Daoy (cell line): ENCODE results near the gene TMEM9B. TPM values are rescaled to one million over a fixed set of nuclear protein-coding genes. Genes with fewer than 3 reads are reported as not detected.
A peak's percentile ranks its signal among the peaks of the same experiment; 100 is the strongest.
"Not testable (repeated sequence)": the region's sequence is repeated elsewhere in the genome, so short reads cannot be mapped to it uniquely, and the experiment has no call there.

Experiments used
- DNase-seq: peaks from one replicate; pipeline ENCODE4 v3.0.0-alpha.2; 2015; ENCODE audit warnings: low read depth
- total RNA-seq: library from RNA; depleted of rRNA; stranded (reverse); fragments of >200 nt; shearing (Covaris generic); gene quantifications from 2 replicates; pipeline ENCODE4 v1.2.3, GENCODE V29; 2014

The TMEM9B gene
- total RNA-seq, 1 experiment from 2014 or later, result 37.9 TPM

DNA sequence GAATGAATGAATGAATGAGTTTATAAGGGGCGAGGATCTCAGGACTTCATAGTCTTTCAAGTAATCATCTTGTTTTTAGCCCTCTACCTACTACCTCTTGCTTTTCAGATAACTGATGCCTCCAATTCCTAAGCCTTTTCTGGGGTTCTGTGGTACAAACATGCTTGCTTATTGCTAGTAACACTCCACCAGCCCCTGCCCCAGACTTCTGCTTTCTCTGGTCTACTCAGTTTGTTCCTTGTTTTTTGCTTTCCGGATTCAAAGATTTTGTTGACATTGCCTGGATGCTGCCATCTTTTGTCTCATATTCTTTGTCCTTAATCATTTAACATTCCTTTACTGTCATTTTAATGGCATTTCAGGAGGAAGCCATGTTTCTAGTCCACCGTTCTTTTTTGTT is 8.9 kb upstream of the TMEM9B start:
- DNase-seq, result no peak

DNA sequence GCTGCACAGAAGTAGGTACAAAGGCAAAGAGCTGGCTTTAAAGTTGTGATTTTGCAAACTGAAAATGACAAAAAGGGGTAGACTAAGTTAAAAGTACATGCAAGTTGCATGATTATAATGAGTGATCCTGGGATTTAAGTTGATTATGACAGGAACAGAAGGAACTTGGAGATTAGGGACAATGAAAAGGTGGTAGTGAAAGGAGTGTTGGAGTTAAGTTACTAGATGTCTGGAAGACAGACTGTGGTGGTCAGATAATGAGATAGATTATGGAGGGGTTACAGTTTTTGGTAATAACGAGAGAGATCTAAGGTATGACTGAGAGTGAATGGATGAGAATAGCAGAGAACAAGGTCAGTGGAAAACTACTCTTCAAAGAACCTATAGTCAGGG is 7.7 kb upstream of the TMEM9B start:
- no peak for DNase-seq

DNA sequence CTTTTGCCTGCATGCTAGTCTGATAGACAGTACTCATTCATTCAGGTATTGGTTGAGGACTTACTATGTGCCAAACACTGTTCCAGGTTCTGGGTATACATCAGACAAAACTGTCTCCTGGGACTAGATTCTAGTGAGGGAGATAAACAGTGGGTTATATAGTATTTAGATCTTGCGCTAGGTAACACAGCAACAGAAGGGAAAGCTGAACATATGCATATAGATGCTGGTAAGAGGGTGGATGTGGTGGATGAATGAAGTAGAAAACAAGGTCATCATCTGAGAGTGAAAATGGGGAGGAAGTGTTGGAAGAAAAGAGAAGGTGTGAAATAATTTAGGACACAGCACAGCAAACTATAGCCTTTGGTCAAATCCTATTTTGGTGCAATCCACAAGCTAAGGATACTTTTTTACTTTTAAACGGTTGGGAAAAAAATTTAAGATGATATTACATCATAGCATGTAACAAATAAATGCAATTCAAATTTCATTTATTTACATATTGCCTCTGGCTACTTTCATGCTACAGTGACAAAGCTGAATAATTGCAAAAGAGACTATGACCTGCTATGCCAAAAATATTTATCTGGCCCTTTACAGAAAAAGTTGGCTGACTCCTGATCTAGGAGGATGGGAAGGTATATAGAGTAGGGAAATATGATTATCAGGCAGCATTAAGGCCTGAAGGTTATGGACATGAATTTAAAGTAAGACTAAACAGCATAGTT is 7.1 kb upstream of the TMEM9B start:
- no peak for DNase-seq

DNA sequence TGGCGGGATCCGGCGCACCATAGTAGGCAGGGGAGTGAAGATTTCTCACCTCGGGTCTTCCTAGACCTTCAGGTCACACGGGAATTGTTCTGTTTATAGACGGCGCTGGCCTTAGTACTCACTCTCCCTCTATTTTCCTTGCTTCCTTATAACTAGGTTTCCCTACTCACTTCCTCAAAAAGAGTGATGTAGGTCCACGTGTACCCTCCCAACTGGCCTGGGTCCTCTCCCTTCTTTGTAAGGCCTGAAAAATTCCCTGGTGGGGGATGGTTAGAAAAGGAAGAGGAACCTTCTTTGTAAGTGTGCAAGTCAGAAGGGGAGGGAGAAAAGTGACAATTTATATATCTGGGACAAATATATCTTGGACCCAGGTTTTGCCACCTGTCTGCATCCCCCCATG is 2.9 kb upstream of the TMEM9B start:
- no peak for DNase-seq

DNA sequence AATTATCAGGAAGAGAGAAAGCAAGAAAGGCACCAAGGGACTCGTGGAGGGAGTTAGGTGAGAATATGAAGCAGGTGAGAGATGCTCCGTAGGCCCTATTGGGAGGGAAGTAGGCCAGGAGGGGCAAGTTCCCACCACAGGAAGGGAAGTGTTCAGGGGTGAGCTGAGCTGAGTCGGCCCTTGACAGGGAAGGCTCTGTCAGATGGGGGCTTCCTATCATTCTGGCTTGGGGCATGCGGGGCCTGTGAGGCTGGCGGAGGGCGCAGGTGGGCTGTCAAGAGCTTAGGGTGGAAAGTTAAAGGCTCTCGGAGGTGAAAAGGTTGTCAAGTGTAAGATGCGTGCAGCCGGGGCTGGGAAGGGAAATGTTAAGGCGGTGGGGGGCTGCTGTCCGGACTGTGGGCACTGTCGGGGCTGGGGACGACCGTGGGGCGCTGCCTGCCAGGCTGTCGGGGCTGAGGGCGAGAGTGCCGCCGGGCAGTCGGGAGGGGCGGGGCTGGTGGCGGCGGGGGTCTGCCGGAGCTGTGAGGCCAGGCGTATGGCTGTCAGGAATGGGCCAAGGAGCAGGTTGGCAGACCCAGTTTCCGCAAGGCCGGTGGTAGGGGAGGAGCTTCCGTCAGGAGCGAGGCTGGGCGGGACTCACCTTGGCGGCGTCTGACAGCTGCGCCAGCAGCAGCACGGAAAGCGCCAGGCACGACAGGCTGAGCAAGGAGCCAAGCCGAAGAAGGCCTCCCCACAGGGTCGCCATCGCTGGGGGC is 496 bp downstream of the TMEM9B start:
- DNase-seq, result peak; percentile 82

DNA sequence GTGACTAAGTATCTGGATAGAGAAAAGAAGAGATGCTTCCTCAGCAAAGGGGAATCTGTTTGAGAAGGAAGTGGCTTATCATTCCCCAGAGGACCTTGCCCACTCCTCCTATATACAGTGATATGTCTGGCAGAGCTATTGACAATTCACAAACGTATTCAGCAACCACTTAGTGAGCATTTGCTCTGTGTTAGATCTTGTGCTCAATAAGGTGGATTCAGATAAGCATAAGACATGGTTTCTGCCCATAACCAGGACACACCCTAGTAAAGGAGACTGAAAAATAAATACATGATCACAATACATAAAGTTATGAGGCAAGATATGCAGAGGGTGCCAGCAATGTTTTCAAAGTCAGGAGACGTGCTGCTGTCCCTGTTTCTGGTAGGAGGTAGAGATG is 1.4 kb downstream of the TMEM9B start:
- DNase-seq, result no peak

DNA sequence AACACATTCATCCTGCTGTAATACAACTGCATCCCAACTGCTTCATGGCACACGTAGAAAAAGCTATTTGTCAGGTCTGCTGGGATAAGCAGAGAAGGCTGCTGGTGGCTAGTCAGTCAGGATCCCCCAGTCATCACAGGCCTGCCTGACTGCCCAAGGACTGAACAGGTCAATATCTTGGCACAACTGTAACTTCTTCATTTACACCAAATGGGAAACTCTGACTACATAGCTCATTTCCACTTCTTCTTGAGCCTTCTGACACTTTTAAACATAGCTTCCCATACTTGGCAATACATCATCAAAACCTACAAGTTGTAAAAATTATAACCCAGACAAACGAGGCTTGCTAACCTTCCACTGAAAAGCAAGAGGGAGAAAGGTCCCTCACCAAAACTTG is 2.8 kb downstream of the TMEM9B start:
- no peak for DNase-seq

DNA sequence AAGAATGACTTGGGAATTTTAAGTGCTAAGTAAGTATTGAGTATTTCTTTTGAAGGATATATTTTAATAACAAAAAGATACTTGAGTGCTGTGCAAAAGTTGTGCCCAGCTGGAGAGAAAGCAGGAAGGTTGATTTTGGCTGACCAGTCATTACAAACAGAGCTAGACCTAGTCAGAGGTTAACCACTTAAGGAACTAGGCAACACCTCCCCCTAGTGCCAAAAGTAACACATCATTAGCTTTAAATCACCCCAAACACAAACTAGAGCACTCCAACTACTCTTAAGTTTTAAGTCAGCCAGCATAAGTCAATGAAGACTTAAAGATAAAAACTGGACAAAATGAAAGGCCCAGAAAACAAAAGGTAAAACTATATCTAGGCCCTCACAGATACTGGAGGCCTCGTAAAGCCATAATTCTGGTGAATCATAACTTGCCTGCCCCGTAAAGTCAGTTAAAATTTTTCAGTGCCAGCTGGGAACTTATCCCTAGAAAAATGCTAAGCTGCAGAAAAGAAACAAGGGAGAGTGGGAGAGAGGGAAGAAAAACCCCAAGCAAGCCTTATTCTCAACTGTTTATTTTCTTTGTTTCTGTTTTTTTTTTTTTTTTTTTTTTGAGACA is 4.6 kb downstream of the TMEM9B start:
- peak; percentile 69 for DNase-seq

DNA sequence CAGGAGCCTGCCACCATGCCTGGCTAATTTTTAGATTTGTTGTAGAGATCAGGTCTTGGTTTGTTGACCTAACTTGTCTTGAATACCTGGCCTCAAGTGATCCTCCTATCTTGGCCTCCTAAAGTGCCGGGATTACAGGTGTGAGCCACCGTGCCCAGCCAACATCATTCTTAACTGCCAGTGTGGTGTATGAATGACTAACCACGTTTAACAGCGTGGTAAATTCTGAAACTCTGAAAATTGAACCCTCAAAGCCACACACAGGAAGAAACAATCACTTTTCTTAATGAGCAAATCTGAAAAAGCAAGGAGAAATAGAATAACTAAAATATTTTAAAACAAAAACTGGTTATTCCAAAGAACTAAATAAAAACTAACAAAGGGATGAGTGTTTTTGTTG is 7.4 kb downstream of the TMEM9B start:
- no peak for DNase-seq

DNA sequence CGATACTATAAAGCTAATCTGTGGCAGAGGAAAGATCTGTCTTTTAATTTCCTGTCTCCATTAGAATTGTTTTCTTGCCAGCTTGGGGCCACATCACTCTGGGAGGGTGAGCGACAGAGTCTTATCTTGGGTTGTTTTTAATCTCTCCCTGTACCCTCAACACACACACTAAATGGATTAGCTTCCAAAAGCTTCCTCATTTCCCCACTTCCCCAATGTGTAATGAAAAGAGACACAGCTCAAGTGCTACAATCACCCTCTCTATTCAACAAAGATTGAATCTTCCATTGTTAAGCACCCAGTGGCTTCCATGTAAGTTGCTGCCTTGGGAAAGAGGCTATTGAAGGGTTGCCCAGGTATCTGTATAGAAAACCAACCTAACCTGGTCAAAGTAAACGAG is 15.4 kb downstream of the TMEM9B start:
- DNase-seq, result no peak

DNA sequence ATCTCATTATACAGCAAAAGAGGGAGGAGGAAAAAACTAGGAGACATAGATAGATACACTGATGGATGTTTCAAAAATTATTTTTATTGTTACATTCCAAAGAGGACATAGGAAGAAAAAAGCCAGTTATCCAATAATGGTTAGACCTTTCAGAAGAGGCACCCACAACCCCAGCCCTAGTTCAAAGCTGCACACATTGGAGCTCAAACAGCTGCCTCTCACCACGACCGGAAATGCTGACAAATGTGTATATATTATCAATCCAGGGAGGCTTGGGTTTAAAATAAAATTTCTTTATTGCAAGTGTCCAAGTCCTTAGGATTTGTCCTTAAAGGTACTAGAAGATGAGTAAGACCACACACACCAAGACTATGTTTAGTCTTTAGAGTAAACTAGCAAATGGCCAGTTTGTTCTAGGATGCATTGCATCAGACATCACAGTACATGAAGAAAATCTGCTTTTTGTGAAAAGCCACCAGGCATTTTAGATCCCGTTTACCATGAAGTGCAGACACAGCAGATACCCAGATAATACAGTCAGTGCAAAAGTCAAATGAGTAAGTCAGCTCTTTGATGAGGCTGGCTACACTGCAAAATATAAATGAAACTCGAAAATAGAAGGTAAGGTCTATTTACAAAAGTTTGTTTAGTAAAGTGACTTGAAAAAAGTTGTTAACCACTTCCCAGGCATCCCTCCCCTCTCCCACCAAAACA is 16.9 kb downstream of the TMEM9B start:
- DNase-seq, result no peak

DNA sequence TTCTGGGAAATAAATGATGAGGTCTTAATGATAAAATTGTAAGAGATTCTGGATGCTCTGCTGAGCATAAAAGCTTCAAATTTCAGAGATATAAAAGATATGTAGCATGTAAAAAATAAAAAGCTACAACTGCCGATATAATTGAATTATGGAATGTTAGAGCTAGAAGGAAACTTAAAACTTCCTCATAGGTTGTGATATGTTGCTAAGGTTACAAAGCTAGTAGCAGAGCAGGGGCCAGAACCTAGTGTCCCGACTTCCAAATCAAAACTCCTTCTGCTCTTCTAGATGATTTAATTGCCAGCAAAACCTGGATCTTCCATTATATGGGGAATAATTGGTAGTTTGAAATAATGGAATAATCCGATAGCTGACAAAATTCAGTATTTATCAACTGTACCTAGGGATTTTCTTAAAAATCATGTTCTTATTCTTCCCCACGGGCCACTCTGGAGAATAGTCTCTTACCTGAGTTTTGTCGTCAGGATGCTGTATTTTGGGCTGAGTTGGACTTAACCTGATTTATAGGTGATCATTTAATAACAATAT is 21.6 kb downstream of the TMEM9B start, which contains the start of gene ASCL3:
Gene ASCL3, minus strand, starts transcription at position 499 of the 549 bp plus-strand sequence. CDS start 4,855 bp downstream, outside the sequence.
- no peak for DNase-seq

DNA sequence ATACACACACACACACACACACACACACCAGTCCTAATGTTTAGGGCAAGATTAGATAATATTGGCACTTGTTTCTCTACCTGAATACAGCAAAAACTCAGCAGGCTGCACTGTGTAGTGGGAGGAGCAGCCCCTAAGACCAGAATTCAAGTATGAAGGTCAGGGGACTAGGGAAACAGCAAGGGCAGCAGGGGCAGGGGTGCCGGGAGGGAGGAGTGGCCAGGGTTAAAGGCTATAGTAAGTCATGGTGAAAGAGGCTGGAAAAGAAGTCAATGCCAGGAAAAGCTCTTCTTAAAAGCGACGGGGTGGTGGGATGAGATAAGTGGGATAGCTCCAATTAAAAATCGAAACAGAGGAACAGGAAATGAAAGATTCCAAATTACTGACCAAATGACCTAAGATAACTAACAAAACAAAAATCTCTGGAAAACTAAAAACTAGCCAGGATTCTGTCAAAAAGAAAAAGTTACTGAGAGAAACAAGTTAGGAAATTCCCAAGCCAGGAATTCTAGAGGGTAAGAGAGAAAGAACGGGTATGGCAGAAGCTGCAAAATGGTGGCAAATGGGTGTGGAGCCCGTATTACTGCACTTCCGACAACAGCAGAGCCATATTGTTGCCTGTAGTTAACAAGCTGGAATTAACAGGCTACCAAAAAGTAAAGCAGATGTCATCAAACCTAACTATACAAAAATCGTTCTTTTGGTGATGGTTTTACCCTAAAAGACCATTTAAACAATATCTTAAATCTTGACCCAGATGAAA is 22.7 kb downstream of the TMEM9B start:
- DNase-seq, result no peak

DNA sequence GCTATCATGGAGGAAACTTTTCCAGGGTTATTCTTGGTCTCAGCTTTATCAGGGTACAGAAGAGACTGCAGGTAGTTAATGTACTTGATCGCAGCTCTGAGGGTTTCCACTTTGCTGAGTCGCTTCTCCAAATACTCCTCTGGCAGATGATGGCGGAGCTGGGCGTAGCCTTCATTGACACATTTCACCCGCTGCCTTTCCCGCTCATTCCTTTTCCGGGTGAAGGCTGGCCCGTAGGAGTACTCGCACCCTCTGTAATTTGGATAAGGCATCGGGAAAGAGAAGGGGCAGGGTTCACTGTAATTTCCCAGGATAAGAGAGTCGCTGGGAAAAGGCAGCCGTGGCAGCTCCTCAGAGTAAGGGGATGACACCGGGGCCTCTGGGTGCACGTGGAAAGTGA is 26.6 kb downstream of the TMEM9B start:
- DNase-seq, result no peak

DNA sequence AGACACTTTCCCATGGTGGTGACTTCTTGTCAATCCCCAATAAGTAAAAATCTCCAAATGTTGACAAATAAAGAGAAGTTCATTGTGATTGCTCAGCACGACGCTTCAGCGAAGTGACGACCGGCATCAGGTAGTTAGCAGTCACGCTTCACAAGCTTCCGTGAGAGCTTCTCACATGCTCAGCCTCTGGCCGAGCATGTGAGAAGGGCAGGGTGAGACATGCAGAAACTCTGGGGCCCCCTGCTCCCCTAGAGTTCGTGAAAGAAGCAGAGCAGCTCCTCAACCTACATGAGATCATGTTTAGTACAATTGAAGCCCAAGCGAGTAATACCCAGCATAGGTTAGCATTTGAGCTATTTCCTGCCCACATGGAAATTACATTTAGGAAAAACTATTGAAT is 27.1 kb downstream of the TMEM9B start:
- DNase-seq, result no peak

DNA sequence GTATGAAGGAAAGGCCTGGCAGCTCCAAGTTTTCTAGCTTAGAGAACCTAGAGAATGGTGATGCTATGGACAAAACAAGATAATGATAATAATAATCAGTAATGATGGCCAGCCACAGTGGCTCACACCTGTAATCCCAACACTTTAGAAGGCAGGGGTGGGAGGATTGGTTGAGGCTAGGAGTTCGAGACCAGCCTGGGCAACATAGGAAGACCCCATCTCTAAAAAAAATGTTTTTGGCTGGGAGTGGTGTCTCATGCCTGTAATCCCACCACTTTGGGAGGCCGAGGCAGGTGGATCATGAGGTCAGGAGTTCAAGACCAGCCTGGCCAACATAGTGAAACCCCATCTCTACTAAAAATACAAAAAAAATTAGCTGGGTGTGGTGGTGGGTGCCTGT is 28.5 kb downstream of the TMEM9B start:
- not testable (repeated sequence) for DNase-seq

DNA sequence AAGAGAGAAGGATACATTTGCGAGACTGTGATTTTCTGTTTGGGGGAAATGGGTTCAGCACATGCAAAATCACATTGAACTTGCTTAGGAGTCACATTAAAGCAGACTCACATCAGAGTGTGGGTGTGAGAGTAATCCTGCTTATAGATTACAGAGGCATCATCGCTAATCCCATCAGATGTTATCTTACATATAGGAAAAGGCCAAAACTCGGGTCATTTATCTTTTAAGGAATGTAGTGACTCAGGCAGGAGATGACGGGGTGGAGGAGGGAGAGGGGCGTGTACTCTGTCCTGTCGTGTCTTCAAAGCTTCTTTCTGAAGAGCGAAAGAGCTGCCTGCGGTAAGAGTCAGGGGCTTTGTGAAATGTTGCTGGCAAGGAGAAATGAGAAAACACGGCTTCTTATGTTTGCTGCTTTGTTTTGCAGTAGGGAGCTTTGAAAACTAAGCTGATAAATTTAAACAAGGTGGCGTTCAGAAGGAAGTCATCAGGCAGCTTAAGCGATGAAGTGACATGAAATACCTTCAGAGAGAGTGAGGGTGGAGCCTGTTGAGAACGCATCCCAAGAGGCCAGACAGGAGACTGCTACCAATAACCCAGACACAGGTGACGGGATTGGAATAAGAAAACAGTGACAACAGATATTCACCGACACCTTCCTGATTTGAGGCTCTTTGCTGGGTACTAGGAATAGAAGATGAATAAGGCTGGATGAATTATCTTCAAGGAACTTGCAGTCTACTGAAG is 29.3 kb downstream of the TMEM9B start:
- DNase-seq, result peak; percentile 65

DNA sequence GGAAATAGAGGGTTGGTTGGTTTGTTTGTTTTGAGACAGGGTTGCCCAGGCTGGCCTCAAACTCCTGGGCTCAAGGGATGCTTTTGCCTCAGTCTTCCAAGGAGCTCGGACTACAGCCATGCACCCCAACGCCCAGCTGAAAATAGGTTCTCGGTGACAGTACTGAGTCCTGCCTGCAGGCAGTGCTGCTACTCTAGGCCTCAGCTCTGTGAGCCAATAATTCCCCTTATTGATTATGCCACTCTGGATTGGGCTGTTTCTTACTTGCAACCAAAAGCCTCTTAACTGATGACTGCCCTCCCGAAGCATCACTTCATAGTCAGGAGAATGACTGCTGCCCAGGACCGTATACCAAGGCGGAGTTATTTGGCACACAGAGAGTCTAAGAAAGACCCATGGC is 30.3 kb downstream of the TMEM9B start:
- DNase-seq, result no peak

DNA sequence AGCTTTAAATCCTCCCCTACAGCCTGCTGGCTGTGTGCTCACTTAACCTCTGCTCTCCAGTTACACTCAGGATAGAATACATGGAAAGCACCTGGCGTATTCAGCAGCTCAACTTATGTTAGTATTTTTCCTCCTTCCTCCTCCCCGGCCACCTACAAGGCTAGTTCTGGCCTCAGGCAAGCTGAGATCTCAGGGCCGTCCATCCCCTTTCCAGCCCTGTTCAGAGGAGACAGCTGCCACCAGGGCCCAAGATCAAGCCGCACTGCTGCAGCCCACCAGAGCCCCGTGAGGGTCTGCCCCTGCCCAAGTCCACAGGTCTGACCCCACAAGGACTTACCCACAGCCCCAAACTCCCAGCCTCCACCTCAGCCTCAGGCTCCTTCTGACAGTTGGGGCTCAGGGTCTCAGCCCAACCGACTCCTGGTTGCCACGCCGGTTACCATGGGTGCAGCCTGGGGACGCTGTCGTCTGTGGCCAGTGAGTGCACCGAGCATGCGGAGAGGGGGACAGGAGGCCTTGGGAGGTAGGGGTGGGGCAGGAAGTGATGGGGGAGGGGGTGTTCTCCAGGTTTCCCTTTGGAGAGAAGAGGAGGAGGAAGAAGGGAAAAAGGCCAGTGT is 31.6 kb downstream of the TMEM9B start, which contains the start of gene C11orf16:
Gene C11orf16, minus strand, starts transcription at position 384 of the 617 bp plus-strand sequence. CDS start 639 bp downstream, outside the sequence.
- DNase-seq, result no peak
